ENCODE measurements around the gene STMN3. TPM values are rescaled to one million over a fixed set of nuclear protein-coding genes. Genes with fewer than 3 reads are reported as not detected.
A peak's percentile ranks its signal among the peaks of the same experiment; 100 is the strongest.

STMN3 gene
- total RNA-seq, result 3.1 and 7.2 TPM in 2 replicates

- peak; percentile 45 for DNase-seq (ENCODE audit: low read depth, low spot score)
These were observed at the start of gene STMN3 for GRCh38 chr20:63653041-63653973. STMN3 (minus strand) TSS chr20:63653424; CDS start chr20:63653345, 79 bp downstream.

- DNase-seq (ENCODE audit: low read depth, low spot score), result no peak
These were observed 48.9 kb upstream of the STMN3 start for GRCh38 chr20:63702036-63702665.

GRCh38 chr20:63701329-63702035 is 48.3 kb upstream of the STMN3 start:
- DNase-seq (ENCODE audit: low read depth, low spot score), result no peak

GRCh38 chr20:63701051-63701328 is 47.8 kb upstream of the STMN3 start:
- DNase-seq (ENCODE audit: low read depth, low spot score), result no peak

- no peak for DNase-seq (ENCODE audit: low read depth, low spot score)
These were observed 47.2 kb upstream of the STMN3 start for GRCh38 chr20:63700199-63701050.

GRCh38 chr20:63699466-63700198 is 46.4 kb upstream of the STMN3 start:
- DNase-seq (ENCODE audit: low read depth, low spot score), result no peak

- peak; percentile 64 for DNase-seq (ENCODE audit: low read depth, low spot score)
These were observed 45.7 kb upstream of the STMN3 start for GRCh38 chr20:63698739-63699465.

GRCh38 chr20:63697868-63698545 is 44.8 kb upstream of the STMN3 start:
- no peak for DNase-seq (ENCODE audit: low read depth, low spot score)

- DNase-seq (ENCODE audit: low read depth, low spot score), result no peak
These were observed 44.2 kb upstream of the STMN3 start for GRCh38 chr20:63697357-63697867.

- DNase-seq (ENCODE audit: low read depth, low spot score), result no peak
These were observed 43.6 kb upstream of the STMN3 start, which contains the start of gene TNFRSF6B for GRCh38 chr20:63696628-63697356. TNFRSF6B (plus strand) TSS chr20:63696652; CDS start chr20:63696768, 116 bp downstream.

GRCh38 chr20:63696306-63696627 is 43.0 kb upstream of the STMN3 start:
- DNase-seq (ENCODE audit: low read depth, low spot score), result no peak

- no peak for DNase-seq (ENCODE audit: low read depth, low spot score)
These were observed 42.4 kb upstream of the STMN3 start for GRCh38 chr20:63695424-63696305.

- no peak for DNase-seq (ENCODE audit: low read depth, low spot score)
These were observed 41.6 kb upstream of the STMN3 start for GRCh38 chr20:63694584-63695423.

- DNase-seq (ENCODE audit: low read depth, low spot score), result no peak
These were observed 40.7 kb upstream of the STMN3 start for GRCh38 chr20:63693733-63694583.

- DNase-seq (ENCODE audit: low read depth, low spot score), result no peak
These were observed 40.0 kb upstream of the STMN3 start for GRCh38 chr20:63693083-63693732.
